Measurements from ENCODE around the gene INPP4B.

DNA sequence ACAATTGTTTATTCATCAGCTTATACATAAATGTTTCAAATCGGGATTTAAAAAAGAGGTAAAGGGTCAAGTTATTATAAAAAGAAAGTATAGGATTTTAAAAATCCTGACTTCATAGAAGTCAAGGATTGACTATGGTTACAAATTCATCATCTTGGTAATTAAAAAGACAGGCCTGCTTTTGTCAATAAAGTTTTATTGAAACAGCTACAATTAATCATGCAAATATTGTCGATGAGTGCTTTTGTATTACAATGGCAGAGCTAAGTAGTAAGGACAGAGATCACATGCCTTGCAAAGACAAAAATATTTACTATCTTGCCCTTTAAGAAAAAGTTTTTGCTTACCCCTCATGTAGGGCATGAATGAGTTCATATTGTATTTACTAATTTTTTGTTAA lies 614.3 kb downstream of the INPP4B start:
- no peak for TF ChIP-seq POLR2AphosphoS5 (IDR thresholded peaks at IDR 0.05; ENCODE audit: low read depth, low read length)
- no peak for TF ChIP-seq POLR2A (IDR thresholded peaks at IDR 0.05; ENCODE audit: low read depth, low read length)

Measured in GM12891 (cell line).